Measurements from ENCODE around the gene HADHA.

HADHA gene

GRCh38 chr2:26165403-26165802 is 79.0 kb downstream of the HADHA start:
- no peaks in the 10 kb centered on the region for H3K36me3 ChIP-seq (replicated peaks; ENCODE audit: low read depth, low read length)
- no peak overlapping the region for H3K9ac ChIP-seq (ENCODE audit: low read length)
- no peaks in the 10 kb centered on the region for H3K4me1 ChIP-seq (ENCODE audit: low read length)
- TF ChIP-seq EZH2phosphoT487 (IDR thresholded peaks at IDR 0.05; ENCODE audit: low read depth) (no peak), CTCF (IDR thresholded peaks at IDR 0.05; ENCODE audit: low read depth, low read length) (no peak)
- no peaks in the 10 kb centered on the region for H3K9me3 ChIP-seq (ENCODE audit: insufficient read depth, low read length)
- no peak overlapping the region for H3K4me3 ChIP-seq (ENCODE audit: low read length)
- H3K27me3 ChIP-seq (ENCODE audit: low read depth, low read length): no peaks in the 10 kb centered on the region
- no peak overlapping the region for H2AFZ ChIP-seq (ENCODE audit: low read depth, low read length)
- no peak overlapping the region for H3K27ac ChIP-seq (ENCODE audit: low read length)
- no peaks in the 10 kb centered on the region for H3K79me2 ChIP-seq (ENCODE audit: low read length)
- no peaks in the 10 kb centered on the region for H4K20me1 ChIP-seq (ENCODE audit: insufficient read depth, low read length)
- no peak overlapping the region for H3K4me2 ChIP-seq (ENCODE audit: low read length)

- Histone ChIP-seq H3K9ac (ENCODE audit: low read length) (no peak overlapping the region), H3K4me1 (ENCODE audit: low read length) (no peaks in the 10 kb centered on the region; the same call in 1 of the 2 replicates), H3K79me2 (ENCODE audit: low read length) (no peaks in the 10 kb centered on the region), H3K9me3 (ENCODE audit: insufficient read depth, low read length) (no peaks in the 10 kb centered on the region), H3K36me3 (replicated peaks; ENCODE audit: low read depth, low read length) (no peaks in the 10 kb centered on the region), H2AFZ (ENCODE audit: low read depth, low read length) (no peak overlapping the region), H3K27ac (ENCODE audit: low read length) (no peak overlapping the region), H4K20me1 (ENCODE audit: insufficient read depth, low read length) (no peaks in the 10 kb centered on the region), H3K4me3 (ENCODE audit: low read length) (no peak overlapping the region), H3K4me2 (ENCODE audit: low read length) (no peak overlapping the region), H3K27me3 (ENCODE audit: low read depth, low read length) (no peaks in the 10 kb centered on the region)
- TF ChIP-seq EZH2phosphoT487 (IDR thresholded peaks at IDR 0.05; ENCODE audit: low read depth): no peak
- TF ChIP-seq CTCF (IDR thresholded peaks at IDR 0.05; ENCODE audit: low read depth, low read length): no peak
Observed at GRCh38 chr2:26164641-26165211, 79.7 kb downstream of the HADHA start.

- H3K9ac ChIP-seq (ENCODE audit: low read length): no peak overlapping the region
- no peak overlapping the region for H2AFZ ChIP-seq (ENCODE audit: low read depth, low read length)
Observed at GRCh38 chr2:26164231-26164630, 80.2 kb downstream of the HADHA start.

GRCh38 chr2:26162963-26163362 is 81.5 kb downstream of the HADHA start:
- no peaks in the 10 kb centered on the region for H4K20me1 ChIP-seq (ENCODE audit: insufficient read depth, low read length)
- H3K4me1 ChIP-seq (ENCODE audit: low read length): peaks cover 3% of the 10 kb centered on the region; the same call in 1 of the 2 replicates
- no peak overlapping the region for H3K27ac ChIP-seq (ENCODE audit: low read length)
- H3K9ac ChIP-seq (ENCODE audit: low read length): no peak overlapping the region
- H3K4me2 ChIP-seq (ENCODE audit: low read length): no peak overlapping the region
- no peaks in the 10 kb centered on the region for H3K27me3 ChIP-seq (ENCODE audit: low read depth, low read length)
- H3K79me2 ChIP-seq (ENCODE audit: low read length): no peaks in the 10 kb centered on the region
- H3K9me3 ChIP-seq (ENCODE audit: insufficient read depth, low read length): no peaks in the 10 kb centered on the region
- TF ChIP-seq EZH2phosphoT487 (IDR thresholded peaks at IDR 0.05; ENCODE audit: low read depth) (no peak), CTCF (IDR thresholded peaks at IDR 0.05; ENCODE audit: low read depth, low read length) (no peak)
- no peaks in the 10 kb centered on the region for H3K36me3 ChIP-seq (replicated peaks; ENCODE audit: low read depth, low read length)
- H3K4me3 ChIP-seq (ENCODE audit: low read length): no peak overlapping the region
- H2AFZ ChIP-seq (ENCODE audit: low read depth, low read length): no peak overlapping the region

More at GRCh38 chr2:26164231-26164630, 80.2 kb downstream of the HADHA start:
- H3K4me3 ChIP-seq (ENCODE audit: low read length): no peak overlapping the region
- TF ChIP-seq CTCF (IDR thresholded peaks at IDR 0.05; ENCODE audit: low read depth, low read length) (no peak), EZH2phosphoT487 (IDR thresholded peaks at IDR 0.05; ENCODE audit: low read depth) (no peak)
- no peaks in the 10 kb centered on the region for H3K79me2 ChIP-seq (ENCODE audit: low read length)
- no peaks in the 10 kb centered on the region for H3K36me3 ChIP-seq (replicated peaks; ENCODE audit: low read depth, low read length)
- no peak overlapping the region for H3K27ac ChIP-seq (ENCODE audit: low read length)
- H3K4me1 ChIP-seq (ENCODE audit: low read length): peaks cover 3% of the 10 kb centered on the region; the same call in 1 of the 2 replicates
- H3K27me3 ChIP-seq (ENCODE audit: low read depth, low read length): no peaks in the 10 kb centered on the region
- H4K20me1 ChIP-seq (ENCODE audit: insufficient read depth, low read length): no peaks in the 10 kb centered on the region
- no peak overlapping the region for H3K4me2 ChIP-seq (ENCODE audit: low read length)
- no peaks in the 10 kb centered on the region for H3K9me3 ChIP-seq (ENCODE audit: insufficient read depth, low read length)
